Neural cell (in vitro differentiated cells): ENCODE results near the gene PIAS1. TPM values are rescaled to one million over a fixed set of nuclear protein-coding genes. Genes with fewer than 3 reads are reported as not detected.

ENCODE experiments used
- H2AFZ ChIP-seq: fragments of 200-600, 300-800 bp; sonication (generic), shearing (Covaris generic); 2 replicates; pipeline ENCODE4 v1.6.0; 2014; ENCODE audit warnings: low read depth, mild to moderate bottlenecking, antibody characterized with exemption, low read length, moderate library complexity
- H3F3A ChIP-seq: fragments of 200-600 bp; shearing (Covaris generic); 2 replicates; pipeline ENCODE4 v1.6.1; 2016; ENCODE audit warnings: mild to moderate bottlenecking, moderate library complexity, mixed read lengths, antibody characterized with exemption, low read length; ENCODE audit not compliant: insufficient read depth, poor library complexity, severe bottlenecking
- H3K27ac ChIP-seq: fragments of 200-600, 300-800 bp; sonication (generic), shearing (Covaris generic); 2 replicates; pipeline ENCODE4 v1.5.1; 2014; ENCODE audit warnings: mild to moderate bottlenecking, low read length, moderate library complexity
- H3K27me3 ChIP-seq: fragments of 300-800, 200-600 bp; sonication (generic), shearing (Covaris generic); 2 replicates; pipeline ENCODE4 v1.6.0; 2014; ENCODE audit warnings: mild to moderate bottlenecking, low read depth, low read length, moderate library complexity; ENCODE audit not compliant: insufficient read depth
- H3K36me3 ChIP-seq: fragments of 300-800, 200-600 bp; sonication (generic), shearing (Covaris generic); 2 replicates; pipeline ENCODE4 v1.5.1; 2014; ENCODE audit warnings: mild to moderate bottlenecking, antibody characterized with exemption, low read length, moderate library complexity; ENCODE audit not compliant: insufficient read depth
- H3K4me2 ChIP-seq: fragments of 300-800, 200-600 bp; sonication (generic), shearing (Covaris generic); 2 replicates; pipeline ENCODE4 v1.6.0; 2014; ENCODE audit warnings: mild to moderate bottlenecking, low read length
- H3K4me3 ChIP-seq: fragments of 300-800, 200-600 bp; sonication (generic), shearing (Covaris generic); 2 replicates; pipeline ENCODE4 v1.5.1; 2014; ENCODE audit warnings: mild to moderate bottlenecking, low read length, moderate library complexity
- H3K79me2 ChIP-seq: fragments of 200-600 bp; shearing (Covaris generic); replicated peaks from 2 replicates; pipeline ENCODE4 v1.6.0; 2014; ENCODE audit warnings: mild to moderate bottlenecking, low read length, moderate library complexity; ENCODE audit not compliant: insufficient read depth
- H3K9ac ChIP-seq: fragments of 300-800, 200-600 bp; sonication (generic), shearing (Covaris generic); 2 replicates; pipeline ENCODE4 v1.6.1; 2016; ENCODE audit warnings: mild to moderate bottlenecking, low read length, mixed read lengths
- H3K9me2 ChIP-seq: fragments of 200-600 bp; shearing (Covaris generic); 2 replicates; pipeline ENCODE4 v1.6.1; 2016; ENCODE audit warnings: mild to moderate bottlenecking, low read length, mixed read lengths; ENCODE audit not compliant: insufficient read depth
- H3K9me3 ChIP-seq: fragments of 200-600, 300-800 bp; sonication (generic), shearing (Covaris generic); 2 replicates; pipeline ENCODE4 v1.6.1; 2016; ENCODE audit warnings: mild to moderate bottlenecking, mixed run types, low read length, moderate library complexity, mixed read lengths
- H4K20me1 ChIP-seq: fragments of 200-600 bp; shearing (Covaris generic); 2 replicates; pipeline ENCODE4 v1.6.1; 2016; ENCODE audit warnings: mild to moderate bottlenecking, mixed run types; ENCODE audit not compliant: insufficient read depth
- CTCF ChIP-seq: fragments of 450-650 bp; IDR thresholded peaks from 2 replicates; pipeline ENCODE4 v1.5.1; 2014; ENCODE audit warnings: antibody characterized with exemption, mild to moderate bottlenecking, moderate library complexity; ENCODE audit not compliant: poor library complexity, severe bottlenecking
- EP300 ChIP-seq: fragments of 450-650 bp; conservative IDR thresholded peaks from 2 replicates; pipeline ENCODE4 v1.6.1; 2014; ENCODE audit warnings: antibody characterized with exemption, mild to moderate bottlenecking, moderate library complexity; ENCODE audit not compliant: poor library complexity, severe bottlenecking
- EZH2 ChIP-seq: fragments of 200-600, 300-800 bp; shearing (Covaris generic), sonication (generic); IDR thresholded peaks from 2 replicates; pipeline ENCODE4 v1.6.1; 2014; ENCODE audit warnings: antibody characterized with exemption, low read length, borderline replicate concordance, mild to moderate bottlenecking; ENCODE audit not compliant: insufficient read depth, poor library complexity, severe bottlenecking
- MXI1 ChIP-seq: fragments of 450-650 bp; conservative IDR thresholded peaks from 2 replicates; pipeline ENCODE4 v1.6.1; 2014; ENCODE audit warnings: antibody characterized with exemption, mild to moderate bottlenecking; ENCODE audit not compliant: poor library complexity, severe bottlenecking
- POLR2AphosphoS5 ChIP-seq: IDR thresholded peaks from 2 replicates; pipeline ENCODE4 v1.6.1; 2012
- RAD21 ChIP-seq: fragments of 450-650 bp; conservative IDR thresholded peaks from 2 replicates; pipeline ENCODE4 v1.6.1; 2014; ENCODE audit warnings: antibody characterized with exemption, mild to moderate bottlenecking, moderate library complexity
- REST ChIP-seq: IDR thresholded peaks from 2 replicates; pipeline ENCODE4 v1.6.1; 2012; ENCODE audit warnings: borderline replicate concordance
- SMC3 ChIP-seq: fragments of 450-650 bp; conservative IDR thresholded peaks from 2 replicates; pipeline ENCODE4 v1.6.1; 2014; ENCODE audit warnings: antibody characterized with exemption, mild to moderate bottlenecking, moderate library complexity; ENCODE audit not compliant: poor library complexity
- TAF1 ChIP-seq: IDR thresholded peaks from 2 replicates; pipeline ENCODE4 v1.6.1; 2012; ENCODE audit warnings: low read depth
- polyA plus RNA-seq: library from polyadenylated mRNA; depleted of rRNA; stranded (reverse); fragments of >200 nt; gene quantifications from 2 replicates; pipeline ENCODE4 v1.2.3, GENCODE V29; 2014

Gene PIAS1
- polyA plus RNA-seq, 1 donor from 2014 or later: 14.3 TPM

GRCh38 chr15:68204361-68204760 lies 150.2 kb downstream of the PIAS1 start:
- H4K20me1 ChIP-seq: no peaks in the 10 kb centered on the region
- H3K9me3 ChIP-seq: no peaks in the 10 kb centered on the region
- no peak overlapping the region for H2AFZ ChIP-seq
- TF ChIP-seq REST: no peak
- no peak for TF ChIP-seq POLR2AphosphoS5
- no peak for TF ChIP-seq SMC3
- no peak for TF ChIP-seq CTCF
- no peak overlapping the region for H3K4me2 ChIP-seq
- no peaks in the 10 kb centered on the region for H3K9me2 ChIP-seq
- H3K27ac ChIP-seq: no peak overlapping the region
- H3K79me2 ChIP-seq: no peaks in the 10 kb centered on the region
- no peaks in the 10 kb centered on the region for H3K36me3 ChIP-seq
- no peak overlapping the region for H3K4me3 ChIP-seq
- no peaks in the 10 kb centered on the region for H3K27me3 ChIP-seq
- H3F3A ChIP-seq: no peaks in the 10 kb centered on the region
- H3K9ac ChIP-seq: no peak overlapping the region

- Histone ChIP-seq H2AFZ (no peak within 1 kb of the TSS), H3K9me2 (no peaks in the 10 kb centered on the region), H3K9me3 (no peaks in the 10 kb centered on the region), H3K9ac (no peak within 1 kb of the TSS), H3K4me2 (no peak within 1 kb of the TSS), H3K4me3 (no peak within 1 kb of the TSS), H3F3A (no peaks in the 10 kb centered on the region), H3K36me3 (no peaks in the 10 kb centered on the region), H3K79me2 (no peaks in the 10 kb centered on the region), H4K20me1 (no peaks in the 10 kb centered on the region), H3K27me3 (no peaks in the 10 kb centered on the region), H3K27ac (no peak within 1 kb of the TSS)
- TF ChIP-seq SMC3: no peak
- no peak for TF ChIP-seq TAF1
- TF ChIP-seq EZH2: no peak
- TF ChIP-seq EP300: no peak
- TF ChIP-seq CTCF: no peak
- TF ChIP-seq REST: no peak
- TF ChIP-seq MXI1: no peak
- TF ChIP-seq RAD21: no peak
- TF ChIP-seq POLR2AphosphoS5: no peak
Observed at GRCh38 chr15:68204776-68205557, 150.9 kb downstream of the PIAS1 start, which contains the start of gene CALML4. Gene CALML4, minus strand, starts transcription at chr15:68205332. Its CDS starts 85 bp downstream, at chr15:68205247.
